IMR-90 (cell line): ENCODE results near the gene IL20RA. TPM values are rescaled to one million over a fixed set of nuclear protein-coding genes. Genes with fewer than 3 reads are reported as not detected.

Source experiments
- ATAC-seq: fragments of 200-7000 bp; cut with Tn5 transposase; 2 replicates; pipeline ENCODE4 v1.9.1; 2020; ENCODE audit warnings: low read depth, mild to moderate bottlenecking, moderate library complexity
- BruUV-seq: library from RNA; stranded (reverse); fragments of 400-500 nt; replicated peaks from 2 replicates; lab custom pipeline; 2021; lab: Mats Ljungman, UMichigan
- CTCF ChIA-PET: fragments of 300-600 bp; formaldehyde crosslinking; extraction: SDS; loops from one replicate; lab custom pipeline; 2021; ENCODE audit warnings: antibody characterized with exemption; lab: Yijun Ruan, JAX
- POLR2A ChIA-PET: fragments of 300-600 bp; sonication (Branson Sonifier 250); formaldehyde crosslinking; loops from one replicate; lab custom pipeline; 2022; ENCODE audit warnings: antibody characterized with exemption; ENCODE audit not compliant: unreplicated experiment; lab: Charles Lee
- DNase-seq: peaks from one replicate; pipeline ENCODE4 v3.0.0; 2013
- H2AFZ ChIP-seq: replicated peaks from 2 replicates; pipeline ENCODE3; 2013; ENCODE audit warnings: low read length, mild to moderate bottlenecking; ENCODE audit not compliant: poor library complexity
- H2AK5ac ChIP-seq: 2 replicates; pipeline ENCODE4 v1.6.1; 2013; ENCODE audit warnings: low read depth, low read length, inconsistent platforms
- H2AK9ac ChIP-seq: replicated peaks from 2 replicates; pipeline ENCODE3; 2013; ENCODE audit warnings: mild to moderate bottlenecking, low read depth, low read length, moderate library complexity; ENCODE audit not compliant: poor library complexity
- H2BK120ac ChIP-seq: 2 replicates; pipeline ENCODE4 v1.6.1; 2013; ENCODE audit warnings: low read depth, low read length, inconsistent platforms
- H2BK15ac ChIP-seq: 3 replicates; pipeline ENCODE4 v1.6.1; 2013; ENCODE audit warnings: low read depth, low read length, inconsistent platforms
- H2BK20ac ChIP-seq: 2 replicates; pipeline ENCODE4 v1.6.1; 2013; ENCODE audit warnings: low read depth, mild to moderate bottlenecking, inconsistent platforms, low read length, moderate library complexity
- H2BK5ac ChIP-seq: 2 replicates; pipeline ENCODE4 v1.6.1; 2013; ENCODE audit warnings: mild to moderate bottlenecking, low read depth, low read length, inconsistent platforms; ENCODE audit not compliant: poor library complexity, severe bottlenecking
- H3K14ac ChIP-seq: replicated peaks from 2 replicates; pipeline ENCODE4 v1.6.1; 2013; ENCODE audit warnings: low read depth, low read length, inconsistent platforms
- H3K18ac ChIP-seq: 2 replicates; pipeline ENCODE4 v1.6.1; 2013; ENCODE audit warnings: low read depth, low read length, control low read depth
- H3K23ac ChIP-seq: 2 replicates; pipeline ENCODE4 v1.6.1; 2013; ENCODE audit warnings: low read depth, low read length, inconsistent platforms
- H3K27ac ChIP-seq: 2 replicates; pipeline ENCODE4 v1.5.1; 2013; ENCODE audit warnings: mild to moderate bottlenecking, control low read depth, low read length; ENCODE audit not compliant: insufficient read depth
- H3K27me3 ChIP-seq: 2 replicates; pipeline ENCODE4 v1.6.1; 2013; ENCODE audit warnings: low read length; ENCODE audit not compliant: control insufficient read depth, insufficient read depth
- H3K36me3 ChIP-seq: 2 replicates; pipeline ENCODE4 v1.6.1; 2013; ENCODE audit warnings: low read length, mixed read lengths; ENCODE audit not compliant: control insufficient read depth, insufficient read depth
- H3K4ac ChIP-seq: 2 replicates; pipeline ENCODE4 v1.6.1; 2013; ENCODE audit warnings: low read depth, low read length, inconsistent platforms
- H3K4me1 ChIP-seq: 2 replicates; pipeline ENCODE4 v1.6.1; 2013; ENCODE audit warnings: low read length, mixed read lengths; ENCODE audit not compliant: control insufficient read depth, insufficient read depth
- H3K4me2 ChIP-seq: 2 replicates; pipeline ENCODE4 v1.6.1; 2013; ENCODE audit warnings: low read depth, mild to moderate bottlenecking, control low read depth, low read length, moderate library complexity
- H3K4me3 ChIP-seq: 2 replicates; pipeline ENCODE4 v1.5.1; 2013; ENCODE audit warnings: low read depth, mild to moderate bottlenecking, control low read depth, low read length, moderate library complexity; ENCODE audit not compliant: insufficient read depth
- H3K56ac ChIP-seq: 2 replicates; pipeline ENCODE4 v1.6.1; 2013; ENCODE audit warnings: low read length, inconsistent platforms; ENCODE audit not compliant: insufficient read depth; ENCODE audit errors: extremely low read depth
- H3K79me1 ChIP-seq, 2 experiments: 2 replicates each; pipeline ENCODE4 v1.6.1; 2013; ENCODE audit warnings: low read length in 2 of 2, inconsistent platforms in 1 of 2, low read depth in 1 of 2
- H3K9ac ChIP-seq: 2 replicates; pipeline ENCODE4 v1.6.1; 2013; ENCODE audit warnings: low read depth, low read length, control low read depth
- H3K9me1 ChIP-seq: 2 replicates; pipeline ENCODE4 v1.6.1; 2013; ENCODE audit warnings: low read length, inconsistent platforms; ENCODE audit not compliant: insufficient read depth
- H3K9me3 ChIP-seq: 2 replicates; pipeline ENCODE4 v1.6.1; 2013; ENCODE audit warnings: low read length; ENCODE audit not compliant: control insufficient read depth, insufficient read depth
- H4K20me1 ChIP-seq: 2 replicates; pipeline ENCODE4 v1.6.1; 2013; ENCODE audit warnings: low read length, inconsistent platforms; ENCODE audit not compliant: insufficient read depth
- H4K5ac ChIP-seq: 2 replicates; pipeline ENCODE4 v1.6.1; 2013; ENCODE audit warnings: mild to moderate bottlenecking, low read depth, low read length, control low read depth
- H4K8ac ChIP-seq, 2 experiments: 2 replicates each; pipeline ENCODE4 v1.6.1; 2013; ENCODE audit warnings: low read depth in 2 of 2, low read length in 2 of 2, control low read depth in 1 of 2, inconsistent platforms in 1 of 2
- H4K91ac ChIP-seq: 2 replicates; pipeline ENCODE4 v1.6.1; 2013; ENCODE audit warnings: low read depth, low read length, inconsistent platforms; ENCODE audit not compliant: insufficient read depth
- NFE2L2 ChIP-seq: fragments of 150-350 bp; IDR thresholded peaks from 2 replicates; pipeline ENCODE4 v1.6.1; 2016; ENCODE audit warnings: low read depth, mild to moderate bottlenecking, low read length
- POLR2A ChIP-seq: IDR thresholded peaks from 2 replicates; pipeline ENCODE4 v1.6.1; 2012; ENCODE audit warnings: mild to moderate bottlenecking, low read depth, low read length
- RAD21 ChIP-seq: IDR thresholded peaks from 2 replicates; pipeline ENCODE4 v1.6.1; 2012; ENCODE audit warnings: low read length, improper control_type of control experiment
- RFX5 ChIP-seq: IDR thresholded peaks from 2 replicates; pipeline ENCODE4 v1.8.0; 2012; ENCODE audit warnings: low read depth, mild to moderate bottlenecking, low read length, moderate library complexity
- WGBS, 2 experiments: methylation state at CpG; one replicate each; pipeline versions ENCODE4 v1.1.5 to v1.1.7; 2013; ENCODE audit warnings: missing lambda C conversion rate in 2 of 2; ENCODE audit not compliant: insufficient read length in 1 of 2; ENCODE audit errors: extremely low coverage in 2 of 2; 5-methylcytosine and 5-hydroxymethylcytosine counted together
- dilution Hi-C: fragments of 300-500 bp; cut with HindIII; formaldehyde crosslinking; loops from one replicate; pipeline ENCODE4 v1.14.3; 2018; ENCODE audit warnings: low sequenced_read_pairs; ENCODE audit not compliant: unreplicated experiment
- in situ Hi-C: fragments of 300-500 bp; cut with MboI; formaldehyde crosslinking; loops from 3 replicates; pipeline ENCODE4 v1.14.3; 2019; ENCODE audit warnings: low sequenced_read_pairs, inconsistent platforms, mixed read lengths
- intact Hi-C: fragments of 100-400 bp; cut with micrococcal nuclease; formaldehyde crosslinking; loops from 2 replicates; pipeline ENCODE4 v1.10.0; 2022
- polyA plus RNA-seq, 3 experiments: library from polyadenylated mRNA; depleted of rRNA; stranded (reverse); fragments of >200 nt; gene quantifications; 2 replicates each; pipeline ENCODE4 v1.2.3, GENCODE V29; 2012; ENCODE audit warnings: low replicate concordance in 1 of 3
- total RNA-seq: library from RNA; depleted of rRNA; stranded (reverse); fragments of >200 nt; gene quantifications from 2 replicates; pipeline ENCODE4 v1.2.3, GENCODE V29; 2012
- TF ChIP-seq, protein P1 (sequence below): fragments of 150-350 bp; IDR thresholded peaks from 2 replicates; pipeline ENCODE4 v1.6.1; 2017; ENCODE audit warnings: mild to moderate bottlenecking, antibody characterized with exemption, low read length, low read depth

IL20RA gene
- total and polyA plus RNA-seq, 2 of the 4 experiments (the other 2 are of a cell fraction) = 0.02 TPM; not detected in 1

DNA sequence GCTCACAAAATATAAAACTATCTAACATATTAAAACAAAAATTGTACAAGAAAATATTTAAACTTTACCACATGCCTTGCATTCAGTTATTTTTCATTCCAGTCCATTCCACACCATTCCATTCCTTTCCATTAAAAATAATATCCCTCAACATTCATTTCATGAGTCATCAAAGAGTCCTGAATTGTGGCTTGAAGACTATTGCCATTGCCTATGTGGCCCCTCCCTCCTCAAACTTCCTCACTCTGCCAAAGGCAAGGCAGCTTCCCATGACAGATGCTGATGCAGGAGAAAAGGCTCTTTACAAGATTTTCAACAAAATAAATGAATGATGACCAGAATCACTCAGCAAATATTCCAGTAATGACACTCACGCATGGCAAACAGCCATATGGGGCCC is 31.7 kb downstream of the IL20RA start:
- no peak overlapping the region for H2AFZ ChIP-seq
- no peaks in the 10 kb centered on the region for H3K9me1 ChIP-seq
- H3K4ac ChIP-seq = no peak overlapping the region
- H2AK9ac ChIP-seq = no peak overlapping the region
- H3K4me3 ChIP-seq = no peak overlapping the region
- H4K20me1 ChIP-seq = no peaks in the 10 kb centered on the region
- H4K8ac ChIP-seq = no peak overlapping the region
- H2AK5ac ChIP-seq = no peak overlapping the region
- H3K27me3 ChIP-seq = peaks cover 9% of the 10 kb centered on the region
- H3K23ac ChIP-seq = no peak overlapping the region
- H3K9me3 ChIP-seq = no peaks in the 10 kb centered on the region
- no peak overlapping the region for H3K56ac ChIP-seq
- no peak overlapping the region for H2BK15ac ChIP-seq
- BruUV-seq = no TSS peak
- intact Hi-C loops = no loop called here
- H3K36me3 ChIP-seq = no peaks in the 10 kb centered on the region
- ChIA-PET POLR2A (no interaction called here), CTCF (interaction anchor here (0.8 to 1.2 kb wide), 4 partner anchors 23 to 122 kb away, joined by 3 to 5 read pairs (median 3); no protein-coding TSS in a partner anchor)
- no peaks in the 10 kb centered on the region for H3K79me1 ChIP-seq
- in situ Hi-C loops = loop anchor here (10.0 kb wide), 1 partner anchor 168 kb away; no protein-coding TSS in a partner anchor
- no peak for ATAC-seq
- no peak overlapping the region for H3K14ac ChIP-seq
- no peak for TF ChIP-seq NFE2L2
- TF ChIP-seq, protein P1, sequence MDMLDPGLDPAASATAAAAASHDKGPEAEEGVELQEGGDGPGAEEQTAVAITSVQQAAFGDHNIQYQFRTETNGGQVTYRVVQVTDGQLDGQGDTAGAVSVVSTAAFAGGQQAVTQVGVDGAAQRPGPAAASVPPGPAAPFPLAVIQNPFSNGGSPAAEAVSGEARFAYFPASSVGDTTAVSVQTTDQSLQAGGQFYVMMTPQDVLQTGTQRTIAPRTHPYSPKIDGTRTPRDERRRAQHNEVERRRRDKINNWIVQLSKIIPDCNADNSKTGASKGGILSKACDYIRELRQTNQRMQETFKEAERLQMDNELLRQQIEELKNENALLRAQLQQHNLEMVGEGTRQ = no peak
- no peak for TF ChIP-seq RAD21
- TF ChIP-seq RFX5 = no peak
- no peak for TF ChIP-seq POLR2A
- H2BK20ac ChIP-seq = no peak overlapping the region
- dilution Hi-C loops = no loop called here
- H4K5ac ChIP-seq = no peak overlapping the region
- no peak overlapping the region for H3K27ac ChIP-seq
- no peak overlapping the region for H2BK5ac ChIP-seq
- DNase-seq = no peak
- no CpG with 5 or more reads among the region's 1 CpG for WGBS, 2 experiments
- H3K9ac ChIP-seq = no peak overlapping the region
- no peaks in the 10 kb centered on the region; the same call in 1 of the 2 replicates for H3K4me1 ChIP-seq
- no peak overlapping the region for H3K18ac ChIP-seq
- H2BK120ac ChIP-seq = no peak overlapping the region
- no peak overlapping the region for H3K4me2 ChIP-seq
- H4K91ac ChIP-seq = no peak overlapping the region
